Endometrial microvascular endothelial cells (primary cell): Measurements from ENCODE around the gene NLGN2. TPM values are rescaled to one million over a fixed set of nuclear protein-coding genes. Genes with fewer than 3 reads are reported as not detected.
"Not testable (repeated sequence)": the region's sequence is repeated elsewhere in the genome, so short reads cannot be mapped to it uniquely, and the experiment has no call there.

ENCODE experiments used
- in situ Hi-C: cut with HindIII; loops from 2 replicates; pipeline ENCODE4 v1.10.0; 2017; ENCODE audit warnings: low sequenced_read_pairs, low pct_unique_long_range_greater_than_20kb; ENCODE audit errors: inconsistent ontology term
- total RNA-seq: library from RNA; depleted of rRNA; stranded (reverse); fragments of >200 nt; gene quantifications from one replicate; pipeline ENCODE4 v1.2.3, GENCODE V29; 2015; ENCODE audit errors: inconsistent ontology term

Gene NLGN2
- total RNA-seq, result 3.4 TPM

GRCh38 chr17:7407485-7408251, at the start of gene NLGN2:
Gene NLGN2, plus strand, starts transcription at chr17:7407845. Its CDS starts 411 bp downstream, at chr17:7408256.
- in situ Hi-C loops, result no loop called here

GRCh38 chr17:7361906-7362305, 45.7 kb upstream of the NLGN2 start:
- in situ Hi-C loops, result no loop called here

GRCh38 chr17:7363311-7363710, 44.3 kb upstream of the NLGN2 start:
- in situ Hi-C loops, result no loop called here

GRCh38 chr17:7365963-7366362, 41.7 kb upstream of the NLGN2 start:
- in situ Hi-C loops, result not testable (repeated sequence)

- in situ Hi-C loops, result no loop called here
These were observed 40.6 kb upstream of the NLGN2 start for GRCh38 chr17:7367083-7367482.

GRCh38 chr17:7367918-7368598, 39.6 kb upstream of the NLGN2 start:
- in situ Hi-C loops, result no loop called here

GRCh38 chr17:7368599-7368994, 39.0 kb upstream of the NLGN2 start:
- in situ Hi-C loops, result not testable (repeated sequence)

- in situ Hi-C loops, result no loop called here
These were observed 37.8 kb upstream of the NLGN2 start for GRCh38 chr17:7369825-7370224.

GRCh38 chr17:7370853-7371252, 36.8 kb upstream of the NLGN2 start:
- in situ Hi-C loops, result no loop called here

GRCh38 chr17:7374353-7374752, 33.3 kb upstream of the NLGN2 start:
- in situ Hi-C loops, result no loop called here

- in situ Hi-C loops, result no loop called here
These were observed 28.5 kb upstream of the NLGN2 start for GRCh38 chr17:7379134-7379533.

GRCh38 chr17:7380321-7380720, 27.3 kb upstream of the NLGN2 start:
- in situ Hi-C loops, result no loop called here

GRCh38 chr17:7380855-7381683, 26.6 kb upstream of the NLGN2 start, which contains the start of gene TNK1:
Gene TNK1, plus strand, starts transcription at chr17:7381089. Its CDS starts 1,838 bp downstream, at chr17:7382927.
- in situ Hi-C loops, result no loop called here

GRCh38 chr17:7382901-7383300, 24.7 kb upstream of the NLGN2 start:
- in situ Hi-C loops, result no loop called here

- in situ Hi-C loops, result no loop called here
These were observed 24.3 kb upstream of the NLGN2 start for GRCh38 chr17:7383371-7383741.

GRCh38 chr17:7383742-7384488, 23.7 kb upstream of the NLGN2 start:
- in situ Hi-C loops, result no loop called here

- in situ Hi-C loops, result no loop called here
These were observed 23.1 kb upstream of the NLGN2 start for GRCh38 chr17:7384489-7385081.

- in situ Hi-C loops, result no loop called here
These were observed 18.8 kb upstream of the NLGN2 start for GRCh38 chr17:7388856-7389255.
